Activated naive CD4-positive, alpha-beta T cell treated with anti-CD3 and anti-CD28 coated beads for 36 hours (primary cell): Measurements from ENCODE around the gene ITGA3. TPM values are rescaled to one million over a fixed set of nuclear protein-coding genes. Genes with fewer than 3 reads are reported as not detected.
"Not testable (repeated sequence)": the region's sequence is repeated elsewhere in the genome, so short reads cannot be mapped to it uniquely, and the experiment has no call there.

ENCODE experiments used
- CTCF ChIA-PET: fragments of 350-600 bp; sonication (Branson Sonifier 250); formaldehyde crosslinking; loops from one replicate; lab custom pipeline; 2021; ENCODE audit warnings: antibody characterized with exemption; lab: Charles Lee
- DNase-seq: peaks from one replicate; pipeline ENCODE4 v3.0.0-alpha.2; 2020
- H3K27ac Mint-ChIP-seq: one replicate; pipeline ENCODE4 v1.8.0; 2021; ENCODE audit warnings: mild to moderate bottlenecking, mixed read lengths
- H3K27me3 Mint-ChIP-seq: one replicate; pipeline ENCODE4 v1.8.0; 2021; ENCODE audit warnings: low read depth, mixed read lengths
- H3K36me3 Mint-ChIP-seq: one replicate; pipeline ENCODE4 v1.8.0; 2021; ENCODE audit warnings: low read depth, mixed read lengths
- H3K4me1 Mint-ChIP-seq: one replicate; pipeline ENCODE4 v1.8.0; 2021; ENCODE audit warnings: low read depth, mixed read lengths
- H3K4me3 Mint-ChIP-seq: one replicate; pipeline ENCODE4 v1.8.0; 2021; ENCODE audit warnings: mild to moderate bottlenecking, moderate library complexity, mixed read lengths
- H3K9me3 Mint-ChIP-seq: one replicate; pipeline ENCODE4 v1.8.0; 2021; ENCODE audit warnings: mixed read lengths
- intact Hi-C: fragments of 100-400 bp; cut with micrococcal nuclease; formaldehyde crosslinking; loops from one replicate; pipeline ENCODE4 v1.15.1; 2023
- total RNA-seq, 2 experiments: library from RNA; stranded (reverse); gene quantifications; one replicate each; pipeline ENCODE4 v1.2.3, GENCODE V29; 2021

ITGA3 gene
- total RNA-seq, 2 experiments from 2014 or later = 17.9 to 19.3 TPM

GRCh38 chr17:50056217-50056960, 479 bp downstream of the ITGA3 start:
- H3K27ac Mint-ChIP-seq = no peak overlapping the region
- H3K27me3 Mint-ChIP-seq = no peaks in the 10 kb centered on the region
- DNase-seq = peak; percentile 88
- intact Hi-C loops = loop anchor here (1.0 to 10.0 kb wide), 4 partner anchors 29 to 694 kb away; partner anchors contain the start of genes PDK2, SPOP and ZNF652
- no peaks in the 10 kb centered on the region for H3K9me3 Mint-ChIP-seq
- no peaks in the 10 kb centered on the region for H3K36me3 Mint-ChIP-seq
- CTCF ChIA-PET = interaction anchor here (0.6 to 7.0 kb wide), 11 partner anchors 11 to 59 kb away, joined by 3 to 47 read pairs (median 6); partner anchors contain the start of gene PDK2
- peak overlapping the region; percentile 87 for H3K4me3 Mint-ChIP-seq
- H3K4me1 Mint-ChIP-seq = peaks cover 30% of the 10 kb centered on the region

DNA sequence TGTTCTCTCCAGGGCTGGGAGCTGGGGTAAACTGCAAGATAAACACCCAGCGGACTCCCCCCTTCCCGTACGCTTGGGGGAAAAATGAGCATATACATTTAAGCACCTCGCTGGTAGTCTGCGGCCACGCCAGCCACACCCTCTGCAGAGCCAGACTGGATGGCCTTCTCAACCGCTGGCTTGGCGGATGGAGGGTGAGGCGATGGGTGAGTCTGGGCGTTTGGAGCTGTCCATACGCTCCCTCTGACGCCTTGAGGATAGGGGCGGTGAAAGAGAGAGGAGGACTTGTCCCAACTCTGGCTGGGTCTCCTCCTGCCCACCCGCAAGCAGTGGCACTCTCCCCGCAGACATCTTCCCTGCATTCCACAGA, 1.0 kb downstream of the ITGA3 start:
- H3K27ac Mint-ChIP-seq = no peak overlapping the region
- DNase-seq = no peak
- H3K9me3 Mint-ChIP-seq = no peaks in the 10 kb centered on the region
- no peaks in the 10 kb centered on the region for H3K27me3 Mint-ChIP-seq
- H3K4me1 Mint-ChIP-seq = peaks cover 25% of the 10 kb centered on the region
- intact Hi-C loops = loop anchor here (1.0 to 10.0 kb wide), 4 partner anchors 30 to 695 kb away; partner anchors contain the start of genes PDK2, SPOP and ZNF652
- CTCF ChIA-PET = interaction anchor here (0.6 to 7.0 kb wide), 11 partner anchors 12 to 59 kb away, joined by 3 to 47 read pairs (median 6); partner anchors contain the start of gene PDK2
- H3K36me3 Mint-ChIP-seq = no peaks in the 10 kb centered on the region
- H3K4me3 Mint-ChIP-seq = peak overlapping the region; percentile 87

DNA sequence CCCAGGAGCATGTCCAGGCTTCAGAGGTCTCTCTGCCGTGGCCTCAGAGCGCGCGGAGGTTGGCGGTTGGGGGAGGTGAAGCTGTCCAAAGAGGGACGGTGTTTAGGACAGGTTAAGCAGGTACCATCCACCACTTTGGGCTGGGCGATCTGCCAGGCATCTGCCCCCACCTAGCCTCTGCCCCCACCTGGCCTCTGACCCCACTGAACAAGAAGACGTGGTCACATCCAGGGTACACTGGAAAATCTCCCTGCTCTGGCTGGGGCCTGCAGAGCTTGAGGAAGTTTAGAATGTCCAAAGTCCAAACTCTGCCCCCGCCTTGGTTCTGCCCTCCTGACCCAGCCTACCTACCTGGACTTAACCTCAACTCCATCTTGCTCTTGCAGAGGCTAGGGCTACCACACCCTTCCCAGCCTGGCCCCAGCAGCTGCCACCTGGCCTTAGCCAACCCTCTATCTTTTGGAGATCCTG, 1.6 kb downstream of the ITGA3 start:
- Mint-ChIP-seq H3K4me3 (peak overlapping the region; percentile 26), H3K9me3 (no peaks in the 10 kb centered on the region), H3K27ac (no peak overlapping the region), H3K36me3 (no peaks in the 10 kb centered on the region), H3K4me1 (peaks cover 19% of the 10 kb centered on the region), H3K27me3 (no peaks in the 10 kb centered on the region)
- DNase-seq = no peak
- CTCF ChIA-PET = interaction anchor here (1.0 to 7.0 kb wide), 8 partner anchors 21 to 60 kb away, joined by 3 to 47 read pairs (median 10); partner anchors contain the start of gene PDK2
- intact Hi-C loops = loop anchor here (5.0 to 10.0 kb wide), 2 partner anchors 383 to 695 kb away; partner anchors contain the start of genes SPOP and ZNF652

GRCh38 chr17:50058296-50058953, 2.5 kb downstream of the ITGA3 start:
- H3K36me3 Mint-ChIP-seq = no peaks in the 10 kb centered on the region
- CTCF ChIA-PET = interaction anchor here (0.6 to 7.0 kb wide), 5 partner anchors 20 to 242 kb away, joined by 3 to 33 read pairs (median 14); partner anchors contain the start of gene PDK2
- H3K4me1 Mint-ChIP-seq = peaks cover 17% of the 10 kb centered on the region
- H3K27ac Mint-ChIP-seq = no peak overlapping the region
- H3K4me3 Mint-ChIP-seq = no peak overlapping the region
- no peaks in the 10 kb centered on the region for H3K9me3 Mint-ChIP-seq
- intact Hi-C loops = loop anchor here (5.0 to 10.0 kb wide), 2 partner anchors 384 to 696 kb away; partner anchors contain the start of genes SPOP and ZNF652
- no peak for DNase-seq
- no peaks in the 10 kb centered on the region for H3K27me3 Mint-ChIP-seq

- no peaks in the 10 kb centered on the region for H3K9me3 Mint-ChIP-seq
- CTCF ChIA-PET = no interaction called here
- H3K36me3 Mint-ChIP-seq = no peaks in the 10 kb centered on the region
These were observed 3.3 kb downstream of the ITGA3 start for GRCh38 chr17:50059256-50059655.

DNA sequence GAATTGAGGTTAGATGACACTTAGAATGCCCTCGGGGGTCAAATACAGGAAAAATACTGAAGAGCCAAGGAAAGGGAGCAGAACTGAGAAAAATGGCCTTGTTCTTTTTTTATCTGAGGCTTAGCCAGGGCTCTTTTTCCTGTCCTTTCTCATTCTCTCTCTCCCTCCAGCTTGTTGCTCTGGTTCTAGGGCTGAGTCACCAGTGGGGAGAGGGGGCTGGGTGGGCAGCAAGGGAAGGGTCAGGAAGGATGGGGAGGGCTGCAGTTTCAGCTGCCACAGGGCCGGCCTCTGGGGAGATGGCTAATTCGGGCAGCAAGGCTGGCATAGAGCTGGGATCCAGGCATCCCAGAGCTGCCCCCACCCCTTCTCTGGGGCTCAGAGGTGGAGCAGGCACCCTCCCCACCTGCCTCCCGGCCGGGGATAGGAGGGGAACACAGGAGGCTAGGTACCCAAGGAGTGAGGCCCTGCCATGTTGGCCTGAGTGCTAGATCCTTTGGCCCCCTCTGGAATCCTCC, 3.9 kb downstream of the ITGA3 start:
- CTCF ChIA-PET = interaction anchor here (0.6 to 1.1 kb wide), 2 partner anchors 28 to 63 kb away, joined by 3 to 8 read pairs; no protein-coding TSS in a partner anchor
- intact Hi-C loops = loop anchor here (5.0 to 10.0 kb wide), 2 partner anchors 385 to 698 kb away; partner anchors contain the start of genes SPOP and ZNF652
- no peak for DNase-seq
- no peak overlapping the region for H3K27ac Mint-ChIP-seq
- peaks cover 17% of the 10 kb centered on the region for H3K4me1 Mint-ChIP-seq
- H3K4me3 Mint-ChIP-seq = no peak overlapping the region
- H3K9me3 Mint-ChIP-seq = no peaks in the 10 kb centered on the region
- H3K27me3 Mint-ChIP-seq = no peaks in the 10 kb centered on the region
- H3K36me3 Mint-ChIP-seq = no peaks in the 10 kb centered on the region

More at GRCh38 chr17:50059256-50059655, 3.3 kb downstream of the ITGA3 start:
- no peak for DNase-seq
- intact Hi-C loops = loop anchor here (5.0 to 10.0 kb wide), 2 partner anchors 384 to 697 kb away; partner anchors contain the start of genes SPOP and ZNF652
- Mint-ChIP-seq H3K27ac (no peak overlapping the region), H3K4me3 (no peak overlapping the region), H3K4me1 (peaks cover 17% of the 10 kb centered on the region), H3K27me3 (no peaks in the 10 kb centered on the region)

DNA sequence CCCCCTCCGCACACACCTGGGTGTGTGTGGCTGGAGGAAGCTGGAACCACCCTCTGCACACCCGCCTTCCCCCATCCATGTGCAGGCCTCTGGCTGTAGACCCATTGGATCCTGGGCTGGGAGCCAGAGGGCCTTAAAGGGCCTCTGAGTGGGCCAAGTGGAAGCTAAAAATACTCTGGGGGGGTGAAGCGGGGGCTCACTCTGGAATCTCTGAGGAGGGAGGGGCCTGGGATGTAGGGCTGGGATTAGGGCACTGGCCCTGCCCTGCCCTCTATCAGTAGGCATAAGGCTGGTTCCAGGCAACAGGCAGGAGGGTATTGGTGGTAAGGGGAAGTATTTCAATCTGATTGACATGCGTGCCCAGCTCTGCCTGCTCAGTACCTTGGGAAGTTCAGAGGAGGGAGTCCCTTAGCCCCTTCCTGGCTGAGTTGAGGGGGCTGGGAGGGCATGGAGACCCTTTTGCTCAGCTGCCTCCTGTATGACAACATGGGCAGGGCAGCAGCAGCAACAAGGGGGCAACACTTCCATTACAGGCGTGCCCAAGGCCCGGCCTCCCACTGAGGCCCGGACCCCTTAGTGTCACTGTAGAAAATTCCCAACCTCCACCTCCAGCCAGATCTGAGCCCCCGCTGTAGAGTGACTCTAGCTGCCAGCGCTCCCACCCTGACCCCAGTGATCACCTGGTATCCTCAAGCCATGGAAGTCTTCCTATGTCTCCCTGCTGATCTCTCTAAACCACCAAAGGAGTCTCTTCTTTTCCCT, 5.2 kb downstream of the ITGA3 start:
- Mint-ChIP-seq H3K36me3 (no peaks in the 10 kb centered on the region), H3K27me3 (no peaks in the 10 kb centered on the region), H3K4me1 (peaks cover 12% of the 10 kb centered on the region), H3K27ac (no peak overlapping the region), H3K9me3 (no peaks in the 10 kb centered on the region), H3K4me3 (no peak overlapping the region)
- CTCF ChIA-PET = interaction anchor here (1.1 kb wide), 1 partner anchor 65 kb away, joined by 3 read pairs; no protein-coding TSS in a partner anchor
- intact Hi-C loops = no loop called here
- no peak for DNase-seq

DNA sequence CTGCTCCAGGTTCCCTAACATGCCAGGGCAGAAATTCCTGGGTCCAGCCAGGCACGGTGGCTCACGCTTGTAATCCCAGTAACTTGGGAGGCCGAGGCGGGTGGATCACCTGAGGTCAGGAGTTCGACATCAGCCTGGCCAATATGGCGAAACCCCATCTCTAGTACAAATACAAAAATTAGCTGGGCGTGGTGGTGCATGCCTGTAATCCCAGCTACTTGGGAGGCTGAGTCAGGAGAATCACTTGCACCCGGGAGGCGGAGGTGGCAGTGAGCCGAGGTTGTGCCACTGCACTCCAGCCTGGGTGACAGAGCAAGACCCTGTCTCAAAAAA, 5.8 kb downstream of the ITGA3 start:
- H3K9me3 Mint-ChIP-seq, DNase-seq, H3K27me3 Mint-ChIP-seq, H3K27ac Mint-ChIP-seq, H3K36me3 Mint-ChIP-seq, CTCF ChIA-PET, intact Hi-C loops, H3K4me3 Mint-ChIP-seq, H3K4me1 Mint-ChIP-seq: not testable (repeated sequence)

DNA sequence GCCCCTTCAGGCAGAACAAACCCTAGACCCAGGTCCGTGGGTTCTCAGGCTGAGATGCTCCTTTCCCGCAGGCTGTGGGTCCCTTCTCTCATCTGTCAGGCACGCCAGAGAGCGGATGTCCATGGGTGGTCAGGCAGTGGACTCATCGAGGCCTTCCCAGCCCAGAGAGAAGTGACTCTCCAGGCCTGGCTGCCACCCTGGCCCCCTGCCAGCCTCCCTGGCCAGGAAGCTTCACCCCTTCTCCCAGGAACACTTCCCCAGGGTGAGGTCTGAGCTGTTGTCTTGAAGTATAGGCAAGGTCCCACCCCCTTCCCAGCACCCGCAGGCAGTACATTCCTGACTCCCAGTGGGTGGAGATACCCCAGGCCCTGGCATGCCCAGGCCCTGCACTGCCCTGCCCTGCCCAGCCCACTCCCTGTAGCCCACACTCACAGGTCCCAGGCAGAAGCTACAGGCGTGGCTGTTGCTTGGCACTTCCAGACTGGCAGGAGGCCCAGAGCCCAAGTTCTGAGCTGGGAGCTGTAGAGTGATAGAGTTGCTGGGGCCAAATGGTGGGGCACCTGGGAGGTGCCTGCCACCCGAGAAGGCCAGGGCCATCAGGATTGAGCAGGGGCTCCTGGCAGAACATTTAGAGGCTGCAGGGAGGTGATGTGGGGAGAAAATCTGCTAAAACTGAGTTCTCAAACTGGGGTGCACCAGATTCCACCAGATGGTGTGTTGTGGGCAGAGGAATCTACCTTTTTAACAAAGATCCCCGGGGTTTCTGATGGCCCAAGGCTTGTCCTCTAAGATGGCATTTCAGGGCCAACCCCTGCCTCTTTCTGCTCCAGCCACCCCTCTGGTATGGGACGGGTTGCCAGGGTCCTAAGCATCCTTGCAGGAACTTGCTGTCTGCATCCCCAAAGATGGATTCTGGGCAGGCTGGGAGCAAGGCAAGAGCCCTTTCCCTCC, 6.7 kb downstream of the ITGA3 start:
- no peaks in the 10 kb centered on the region for H3K27me3 Mint-ChIP-seq
- no peak for DNase-seq
- CTCF ChIA-PET = no interaction called here
- peaks cover 4% of the 10 kb centered on the region for H3K4me1 Mint-ChIP-seq
- no peak overlapping the region for H3K4me3 Mint-ChIP-seq
- intact Hi-C loops = no loop called here
- no peak overlapping the region for H3K27ac Mint-ChIP-seq
- H3K9me3 Mint-ChIP-seq = no peaks in the 10 kb centered on the region
- no peaks in the 10 kb centered on the region for H3K36me3 Mint-ChIP-seq

DNA sequence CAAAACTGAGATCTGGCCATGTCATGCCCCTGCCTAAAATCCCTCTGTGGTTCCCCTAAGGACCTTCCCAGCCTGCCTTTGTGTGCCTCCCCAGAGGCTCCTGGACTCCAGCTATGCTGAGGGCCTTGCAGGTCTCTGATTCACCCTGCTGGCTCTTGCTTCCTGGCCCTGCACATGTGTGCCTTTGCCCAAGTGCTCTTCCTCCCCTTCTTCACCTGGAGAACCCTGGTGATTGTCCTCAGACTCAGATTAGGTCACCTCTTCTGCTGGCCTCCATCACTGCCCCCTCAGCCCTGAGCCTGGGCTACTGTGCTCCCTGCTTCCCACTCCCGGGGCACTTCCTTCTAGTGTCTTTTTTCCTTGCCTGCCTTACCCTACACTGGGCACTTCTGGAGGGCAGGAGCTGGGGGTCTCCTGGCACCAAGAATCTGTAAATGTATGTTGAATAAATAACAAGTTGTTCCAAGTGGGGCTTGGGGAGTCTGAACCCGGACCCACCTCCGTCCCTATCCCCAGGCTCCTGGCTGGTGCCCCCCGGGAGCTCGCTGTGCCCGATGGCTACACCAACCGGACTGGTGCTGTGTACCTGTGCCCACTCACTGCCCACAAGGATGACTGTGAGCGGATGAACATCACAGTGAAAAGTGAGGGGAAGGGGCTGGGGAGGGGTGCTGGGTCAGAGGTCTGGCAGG, 7.8 kb downstream of the ITGA3 start:
- CTCF ChIA-PET = interaction anchor here (0.6 kb wide), 1 partner anchor 56 kb away, joined by 3 read pairs; no protein-coding TSS in a partner anchor
- Mint-ChIP-seq H3K27me3 (no peaks in the 10 kb centered on the region), H3K27ac (no peak overlapping the region), H3K9me3 (no peaks in the 10 kb centered on the region), H3K36me3 (no peaks in the 10 kb centered on the region), H3K4me1 (no peaks in the 10 kb centered on the region), H3K4me3 (no peak overlapping the region)
- no peak for DNase-seq
- intact Hi-C loops = no loop called here
